Type B pancreatic cell (in vitro differentiated cells): Measurements from ENCODE around the gene TRIM65. TPM values are rescaled to one million over a fixed set of nuclear protein-coding genes. Genes with fewer than 3 reads are reported as not detected.

Experiments
- DNase-seq: peaks from one replicate; pipeline ENCODE4 v3.0.0; 2021; ENCODE audit warnings: mixed read lengths; ENCODE audit not compliant: unreplicated experiment; ENCODE audit errors: extremely low spot score
- H3K27ac Mint-ChIP-seq: 2 replicates; pipeline ENCODE4 v1.8.0; 2021; ENCODE audit warnings: mild to moderate bottlenecking, mixed read lengths
- H3K27me3 Mint-ChIP-seq: 2 replicates; pipeline ENCODE4 v1.8.0; 2021; ENCODE audit warnings: mixed read lengths
- H3K36me3 Mint-ChIP-seq: 2 replicates; pipeline ENCODE4 v1.8.0; 2021; ENCODE audit warnings: mixed read lengths
- H3K4me1 Mint-ChIP-seq: one replicate; pipeline ENCODE4 v1.8.0; 2021; ENCODE audit warnings: mixed read lengths; ENCODE audit not compliant: unreplicated experiment
- H3K4me3 Mint-ChIP-seq: 2 replicates; pipeline ENCODE4 v1.8.0; 2021; ENCODE audit warnings: mild to moderate bottlenecking, mixed read lengths
- H3K9me3 Mint-ChIP-seq: 2 replicates; pipeline ENCODE4 v1.8.0; 2021; ENCODE audit warnings: mixed read lengths
- long read RNA-seq: library from polyadenylated mRNA; unstranded; transcript quantifications from one replicate; pipeline ENCODE4 v2.0.0, GENCODE V29; 2020
- total RNA-seq: library from RNA; stranded (reverse); gene quantifications from 2 replicates; pipeline ENCODE4 v1.2.1, GENCODE V29; 2021; ENCODE audit warnings: low replicate concordance
- TF ChIP-seq, protein P1 (sequence below): fragments of 200-600 bp; sonication (generic); conservative IDR thresholded peaks from 2 replicates; pipeline ENCODE4 v1.5.0; 2021; ENCODE audit warnings: antibody characterized with exemption, mild to moderate bottlenecking

Gene TRIM65
- total RNA-seq: 8.1 and 19.0 TPM in 2 replicates
- long read RNA-seq, partial matches to known transcripts: 0 of 1 reads
- long read RNA-seq, other reads (novel, unspliced or antisense): 1 of 1 reads

- Mint-ChIP-seq H3K27me3 (no peaks in the 10 kb centered on the region), H3K27ac (peak within 1 kb of the TSS; percentile 86), H3K4me1 (peaks cover 22% of the 10 kb centered on the region), H3K9me3 (no peaks in the 10 kb centered on the region), H3K36me3 (peaks cover 4% of the 10 kb centered on the region), H3K4me3 (peak within 1 kb of the TSS; percentile 84)
- TF ChIP-seq, protein P1, sequence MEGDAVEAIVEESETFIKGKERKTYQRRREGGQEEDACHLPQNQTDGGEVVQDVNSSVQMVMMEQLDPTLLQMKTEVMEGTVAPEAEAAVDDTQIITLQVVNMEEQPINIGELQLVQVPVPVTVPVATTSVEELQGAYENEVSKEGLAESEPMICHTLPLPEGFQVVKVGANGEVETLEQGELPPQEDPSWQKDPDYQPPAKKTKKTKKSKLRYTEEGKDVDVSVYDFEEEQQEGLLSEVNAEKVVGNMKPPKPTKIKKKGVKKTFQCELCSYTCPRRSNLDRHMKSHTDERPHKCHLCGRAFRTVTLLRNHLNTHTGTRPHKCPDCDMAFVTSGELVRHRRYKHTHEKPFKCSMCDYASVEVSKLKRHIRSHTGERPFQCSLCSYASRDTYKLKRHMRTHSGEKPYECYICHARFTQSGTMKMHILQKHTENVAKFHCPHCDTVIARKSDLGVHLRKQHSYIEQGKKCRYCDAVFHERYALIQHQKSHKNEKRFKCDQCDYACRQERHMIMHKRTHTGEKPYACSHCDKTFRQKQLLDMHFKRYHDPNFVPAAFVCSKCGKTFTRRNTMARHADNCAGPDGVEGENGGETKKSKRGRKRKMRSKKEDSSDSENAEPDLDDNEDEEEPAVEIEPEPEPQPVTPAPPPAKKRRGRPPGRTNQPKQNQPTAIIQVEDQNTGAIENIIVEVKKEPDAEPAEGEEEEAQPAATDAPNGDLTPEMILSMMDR: no peak
- peak; percentile 84 for DNase-seq
Observed at GRCh38 chr17:75896415-75897159, at the start of gene TRIM65. Gene TRIM65 (minus strand): TSS chr17:75896951. CDS start chr17:75896937, 14 bp downstream.

DNA sequence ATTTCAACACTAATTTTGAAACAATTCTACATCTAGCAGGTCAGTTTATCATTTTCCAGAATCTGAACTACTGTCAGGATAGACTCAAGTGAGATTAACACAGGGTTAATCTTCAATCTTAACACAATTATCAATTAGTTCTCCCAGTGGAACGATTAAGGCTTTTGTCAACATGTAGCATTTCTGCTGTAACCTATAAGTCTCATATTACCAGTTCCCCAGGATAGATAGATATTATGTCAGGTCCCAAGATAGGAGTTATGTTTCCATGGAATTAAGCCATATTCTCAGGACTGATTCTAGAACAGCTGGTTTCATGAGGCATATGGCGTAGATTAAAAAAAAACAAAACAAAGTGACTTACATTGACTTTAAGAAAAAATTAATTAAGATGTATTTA lies 48.5 kb upstream of the TRIM65 start:
- no peak overlapping the region for H3K4me3 Mint-ChIP-seq
- no peak overlapping the region for H3K27ac Mint-ChIP-seq

GRCh38 chr17:75943491-75943890 lies 46.7 kb upstream of the TRIM65 start:
- DNase-seq: no peak
- H3K4me3 Mint-ChIP-seq: no peak overlapping the region
- H3K27ac Mint-ChIP-seq: no peak overlapping the region
- TF ChIP-seq, protein P1: no peak
- H3K9me3 Mint-ChIP-seq: no peaks in the 10 kb centered on the region
- H3K36me3 Mint-ChIP-seq: peaks cover 8% of the 10 kb centered on the region
- H3K4me1 Mint-ChIP-seq: peaks cover 7% of the 10 kb centered on the region
- no peaks in the 10 kb centered on the region for H3K27me3 Mint-ChIP-seq

More for the DNA sequence above, 48.5 kb upstream of the TRIM65 start:
- H3K4me1 Mint-ChIP-seq: peaks cover 7% of the 10 kb centered on the region
- H3K9me3 Mint-ChIP-seq: no peaks in the 10 kb centered on the region
- H3K36me3 Mint-ChIP-seq: peaks cover 16% of the 10 kb centered on the region
- no peaks in the 10 kb centered on the region for H3K27me3 Mint-ChIP-seq
- TF ChIP-seq, protein P1: no peak
- no peak for DNase-seq

DNA sequence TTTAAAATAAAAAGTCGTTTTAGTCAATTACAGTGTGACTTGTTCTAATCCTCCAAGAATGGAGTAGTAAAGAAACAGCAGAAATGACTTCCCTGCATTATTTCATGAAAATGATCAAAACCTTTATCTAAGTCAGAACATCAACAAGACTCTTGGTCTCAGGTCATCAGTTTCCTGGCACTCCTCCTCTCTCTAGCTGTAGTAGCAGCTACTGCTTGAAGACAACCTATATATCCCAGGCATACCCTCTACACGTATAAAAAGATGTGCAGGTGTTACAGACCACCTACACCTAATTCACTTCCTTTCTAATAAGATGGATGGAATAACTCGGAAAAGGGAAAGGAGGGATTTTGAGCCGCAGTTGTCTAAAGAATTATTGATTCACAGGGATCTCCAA lies 45.7 kb upstream of the TRIM65 start:
- H3K9me3 Mint-ChIP-seq: no peaks in the 10 kb centered on the region
- DNase-seq: no peak
- H3K36me3 Mint-ChIP-seq: peaks cover 8% of the 10 kb centered on the region
- H3K27ac Mint-ChIP-seq: peak overlapping the region; percentile 48
- no peaks in the 10 kb centered on the region for H3K27me3 Mint-ChIP-seq
- H3K4me1 Mint-ChIP-seq: peaks cover 7% of the 10 kb centered on the region
- TF ChIP-seq, protein P1: no peak
- peak overlapping the region; percentile 62 for H3K4me3 Mint-ChIP-seq

DNA sequence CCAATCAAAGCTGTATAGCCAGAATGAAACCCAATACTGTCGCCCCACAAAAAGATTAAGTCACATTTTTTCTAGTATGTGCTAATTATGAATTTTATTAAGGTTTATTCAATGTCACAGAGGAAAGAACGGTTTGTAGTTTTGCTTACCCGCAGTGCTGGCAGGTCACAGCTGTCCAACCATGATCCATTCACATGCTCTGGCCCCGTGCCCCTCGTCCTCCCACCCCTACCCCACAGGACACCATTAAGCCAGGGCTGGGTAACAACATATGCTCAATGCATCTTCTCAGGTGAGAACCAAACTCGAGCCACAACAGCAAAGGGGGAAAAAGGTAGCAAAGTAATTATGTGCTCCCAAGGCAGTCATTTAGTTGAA lies 44.7 kb upstream of the TRIM65 start:
- Mint-ChIP-seq H3K9me3 (no peaks in the 10 kb centered on the region), H3K27me3 (no peaks in the 10 kb centered on the region), H3K27ac (peak overlapping the region; percentile 73), H3K36me3 (peaks cover 4% of the 10 kb centered on the region), H3K4me1 (peaks cover 7% of the 10 kb centered on the region), H3K4me3 (peak overlapping the region; percentile 95)
- TF ChIP-seq, protein P1: no peak
- DNase-seq: no peak
